22Rv1 (cell line): ENCODE data around the gene RPS6KL1.

ENCODE experiments used
- CTCF ChIP-seq: fragments of 450-650 bp; IDR thresholded peaks from 2 replicates; pipeline ENCODE4 v1.5.1; 2017; ENCODE audit warnings: mild to moderate bottlenecking
- ZFX ChIP-seq: fragments of 450-650 bp; IDR thresholded peaks from 2 replicates; pipeline ENCODE4 v1.6.1; 2017; ENCODE audit warnings: antibody characterized with exemption, borderline replicate concordance

- TF ChIP-seq CTCF (no peak), ZFX (no peak)
Measured at GRCh38 chr14:74962046-74962445, 39.0 kb upstream of the RPS6KL1 start.
